IMR-90 (cell line): ENCODE results near the gene CACNG5. TPM values are rescaled to one million over a fixed set of nuclear protein-coding genes. Genes with fewer than 3 reads are reported as not detected.
A peak's percentile ranks its signal among the peaks of the same experiment; 100 is the strongest.

Source experiments
- ATAC-seq: fragments of 200-7000 bp; cut with Tn5 transposase; 2 replicates; pipeline ENCODE4 v1.9.1; 2020; ENCODE audit warnings: low read depth, mild to moderate bottlenecking, moderate library complexity
- BruUV-seq: library from RNA; stranded (reverse); fragments of 400-500 nt; replicated peaks from 2 replicates; lab custom pipeline; 2021; lab: Mats Ljungman, UMichigan
- CTCF ChIA-PET: fragments of 300-600 bp; formaldehyde crosslinking; extraction: SDS; loops from one replicate; lab custom pipeline; 2021; ENCODE audit warnings: antibody characterized with exemption; lab: Yijun Ruan, JAX
- POLR2A ChIA-PET: fragments of 300-600 bp; sonication (Branson Sonifier 250); formaldehyde crosslinking; loops from one replicate; lab custom pipeline; 2022; ENCODE audit warnings: antibody characterized with exemption; ENCODE audit not compliant: unreplicated experiment; lab: Charles Lee
- DNase-seq: peaks from one replicate; pipeline ENCODE4 v3.0.0; 2013
- H2AFZ ChIP-seq: replicated peaks from 2 replicates; pipeline ENCODE3; 2013; ENCODE audit warnings: low read length, mild to moderate bottlenecking; ENCODE audit not compliant: poor library complexity
- H2AK5ac ChIP-seq: 2 replicates; pipeline ENCODE4 v1.6.1; 2013; ENCODE audit warnings: low read depth, low read length, inconsistent platforms
- H2AK9ac ChIP-seq: replicated peaks from 2 replicates; pipeline ENCODE3; 2013; ENCODE audit warnings: mild to moderate bottlenecking, low read depth, low read length, moderate library complexity; ENCODE audit not compliant: poor library complexity
- H2BK120ac ChIP-seq: 2 replicates; pipeline ENCODE4 v1.6.1; 2013; ENCODE audit warnings: low read depth, low read length, inconsistent platforms
- H2BK15ac ChIP-seq: 3 replicates; pipeline ENCODE4 v1.6.1; 2013; ENCODE audit warnings: low read depth, low read length, inconsistent platforms
- H2BK20ac ChIP-seq: 2 replicates; pipeline ENCODE4 v1.6.1; 2013; ENCODE audit warnings: low read depth, mild to moderate bottlenecking, inconsistent platforms, low read length, moderate library complexity
- H2BK5ac ChIP-seq: 2 replicates; pipeline ENCODE4 v1.6.1; 2013; ENCODE audit warnings: mild to moderate bottlenecking, low read depth, low read length, inconsistent platforms; ENCODE audit not compliant: poor library complexity, severe bottlenecking
- H3K14ac ChIP-seq: replicated peaks from 2 replicates; pipeline ENCODE4 v1.6.1; 2013; ENCODE audit warnings: low read depth, low read length, inconsistent platforms
- H3K18ac ChIP-seq: 2 replicates; pipeline ENCODE4 v1.6.1; 2013; ENCODE audit warnings: low read depth, low read length, control low read depth
- H3K23ac ChIP-seq: 2 replicates; pipeline ENCODE4 v1.6.1; 2013; ENCODE audit warnings: low read depth, low read length, inconsistent platforms
- H3K27ac ChIP-seq: 2 replicates; pipeline ENCODE4 v1.5.1; 2013; ENCODE audit warnings: mild to moderate bottlenecking, control low read depth, low read length; ENCODE audit not compliant: insufficient read depth
- H3K27me3 ChIP-seq: 2 replicates; pipeline ENCODE4 v1.6.1; 2013; ENCODE audit warnings: low read length; ENCODE audit not compliant: control insufficient read depth, insufficient read depth
- H3K36me3 ChIP-seq: 2 replicates; pipeline ENCODE4 v1.6.1; 2013; ENCODE audit warnings: low read length, mixed read lengths; ENCODE audit not compliant: control insufficient read depth, insufficient read depth
- H3K4ac ChIP-seq: 2 replicates; pipeline ENCODE4 v1.6.1; 2013; ENCODE audit warnings: low read depth, low read length, inconsistent platforms
- H3K4me1 ChIP-seq: 2 replicates; pipeline ENCODE4 v1.6.1; 2013; ENCODE audit warnings: low read length, mixed read lengths; ENCODE audit not compliant: control insufficient read depth, insufficient read depth
- H3K4me2 ChIP-seq: 2 replicates; pipeline ENCODE4 v1.6.1; 2013; ENCODE audit warnings: low read depth, mild to moderate bottlenecking, control low read depth, low read length, moderate library complexity
- H3K4me3 ChIP-seq: 2 replicates; pipeline ENCODE4 v1.5.1; 2013; ENCODE audit warnings: low read depth, mild to moderate bottlenecking, control low read depth, low read length, moderate library complexity; ENCODE audit not compliant: insufficient read depth
- H3K56ac ChIP-seq: 2 replicates; pipeline ENCODE4 v1.6.1; 2013; ENCODE audit warnings: low read length, inconsistent platforms; ENCODE audit not compliant: insufficient read depth; ENCODE audit errors: extremely low read depth
- H3K79me1 ChIP-seq, 2 experiments: 2 replicates each; pipeline ENCODE4 v1.6.1; 2013; ENCODE audit warnings: low read length in 2 of 2, inconsistent platforms in 1 of 2, low read depth in 1 of 2
- H3K9ac ChIP-seq: 2 replicates; pipeline ENCODE4 v1.6.1; 2013; ENCODE audit warnings: low read depth, low read length, control low read depth
- H3K9me1 ChIP-seq: 2 replicates; pipeline ENCODE4 v1.6.1; 2013; ENCODE audit warnings: low read length, inconsistent platforms; ENCODE audit not compliant: insufficient read depth
- H3K9me3 ChIP-seq: 2 replicates; pipeline ENCODE4 v1.6.1; 2013; ENCODE audit warnings: low read length; ENCODE audit not compliant: control insufficient read depth, insufficient read depth
- H4K20me1 ChIP-seq: 2 replicates; pipeline ENCODE4 v1.6.1; 2013; ENCODE audit warnings: low read length, inconsistent platforms; ENCODE audit not compliant: insufficient read depth
- H4K5ac ChIP-seq: 2 replicates; pipeline ENCODE4 v1.6.1; 2013; ENCODE audit warnings: mild to moderate bottlenecking, low read depth, low read length, control low read depth
- H4K8ac ChIP-seq, 2 experiments: 2 replicates each; pipeline ENCODE4 v1.6.1; 2013; ENCODE audit warnings: low read depth in 2 of 2, low read length in 2 of 2, control low read depth in 1 of 2, inconsistent platforms in 1 of 2
- H4K91ac ChIP-seq: 2 replicates; pipeline ENCODE4 v1.6.1; 2013; ENCODE audit warnings: low read depth, low read length, inconsistent platforms; ENCODE audit not compliant: insufficient read depth
- MAFK ChIP-seq: IDR thresholded peaks from 2 replicates; pipeline ENCODE4 v1.6.1; 2012; ENCODE audit warnings: low read depth, low read length, improper control_type of control experiment
- MXI1 ChIP-seq: IDR thresholded peaks from 2 replicates; pipeline ENCODE4 v1.6.1; 2012; ENCODE audit warnings: low read depth, mild to moderate bottlenecking, low read length, moderate library complexity, borderline replicate concordance
- RFX5 ChIP-seq: IDR thresholded peaks from 2 replicates; pipeline ENCODE4 v1.8.0; 2012; ENCODE audit warnings: low read depth, mild to moderate bottlenecking, low read length, moderate library complexity
- WGBS, 2 experiments: methylation state at CpG; one replicate each; pipeline versions ENCODE4 v1.1.5 to v1.1.7; 2013; ENCODE audit warnings: missing lambda C conversion rate in 2 of 2; ENCODE audit not compliant: insufficient read length in 1 of 2; ENCODE audit errors: extremely low coverage in 2 of 2; 5-methylcytosine and 5-hydroxymethylcytosine counted together
- dilution Hi-C: fragments of 300-500 bp; cut with HindIII; formaldehyde crosslinking; loops from one replicate; pipeline ENCODE4 v1.14.3; 2018; ENCODE audit warnings: low sequenced_read_pairs; ENCODE audit not compliant: unreplicated experiment
- in situ Hi-C: fragments of 300-500 bp; cut with MboI; formaldehyde crosslinking; loops from 3 replicates; pipeline ENCODE4 v1.14.3; 2019; ENCODE audit warnings: low sequenced_read_pairs, inconsistent platforms, mixed read lengths
- intact Hi-C: fragments of 100-400 bp; cut with micrococcal nuclease; formaldehyde crosslinking; loops from 2 replicates; pipeline ENCODE4 v1.10.0; 2022
- polyA plus RNA-seq, 3 experiments: library from polyadenylated mRNA; depleted of rRNA; stranded (reverse); fragments of >200 nt; gene quantifications; 2 replicates each; pipeline ENCODE4 v1.2.3, GENCODE V29; 2012; ENCODE audit warnings: low replicate concordance in 1 of 3
- total RNA-seq: library from RNA; depleted of rRNA; stranded (reverse); fragments of >200 nt; gene quantifications from 2 replicates; pipeline ENCODE4 v1.2.3, GENCODE V29; 2012

CACNG5 gene
- total and polyA plus RNA-seq, 2 of the 4 experiments (the other 2 are of a cell fraction) = not detected

DNA sequence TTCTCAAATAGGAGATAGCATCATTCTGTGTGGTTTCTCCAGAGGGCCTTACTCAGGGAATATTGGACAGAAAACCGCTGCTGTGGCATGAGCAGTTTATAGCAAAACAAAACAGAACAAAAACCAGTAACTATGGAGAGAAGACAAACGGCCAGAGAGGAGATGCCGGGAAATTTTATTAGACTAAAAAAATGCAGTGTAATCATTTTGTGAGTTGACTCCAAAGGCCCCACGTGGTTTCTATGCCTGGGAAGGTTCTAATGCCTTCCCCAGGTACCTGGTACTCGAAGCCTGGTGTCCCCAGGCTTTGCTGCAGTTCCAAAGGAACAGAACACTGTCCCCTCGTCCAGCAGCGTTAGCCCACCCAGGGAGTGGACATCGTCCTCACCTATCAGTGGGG lies 12.9 kb upstream of the CACNG5 start:
- Histone ChIP-seq H3K4me2 (no peak overlapping the region), H3K79me1 (no peaks in the 10 kb centered on the region), H2BK15ac (no peak overlapping the region), H3K9ac (no peak overlapping the region), H4K20me1 (no peaks in the 10 kb centered on the region), H2AK9ac (no peak overlapping the region), H4K91ac (no peak overlapping the region), H3K56ac (no peak overlapping the region), H3K4me3 (no peak overlapping the region), H3K18ac (no peak overlapping the region), H3K14ac (no peak overlapping the region), H3K36me3 (no peaks in the 10 kb centered on the region), H2BK5ac (no peak overlapping the region), H2AK5ac (no peak overlapping the region), H2BK20ac (no peak overlapping the region), H3K9me3 (peaks cover 9% of the 10 kb centered on the region; the same call in 1 of the 2 replicates), H3K4me1 (no peaks in the 10 kb centered on the region), H4K8ac (no peak overlapping the region), H3K9me1 (no peaks in the 10 kb centered on the region), H3K4ac (no peak overlapping the region), H3K27ac (no peak overlapping the region), H3K27me3 (peaks cover 6% of the 10 kb centered on the region), H2AFZ (no peak overlapping the region), H3K23ac (no peak overlapping the region), H4K5ac (no peak overlapping the region), H2BK120ac (no peak overlapping the region)
- in situ Hi-C loops = no loop called here
- TF ChIP-seq MAFK = peak; percentile 62
- TF ChIP-seq RFX5 = no peak
- no peak for TF ChIP-seq MXI1
- no peak for ATAC-seq
- intact Hi-C loops = no loop called here
- WGBS, 2 experiments = no CpG with 5 or more reads among the region's 8 CpGs
- BruUV-seq = no TSS peak
- POLR2A ChIA-PET = no interaction called here
- CTCF ChIA-PET = no interaction called here
- DNase-seq = no peak
- dilution Hi-C loops = no loop called here
